ENCODE results near the gene OPRM1. TPM values are rescaled to one million over a fixed set of nuclear protein-coding genes. Genes with fewer than 3 reads are reported as not detected.

Gene OPRM1
- total RNA-seq, 4 donors from 2014 or later: not detected

DNA sequence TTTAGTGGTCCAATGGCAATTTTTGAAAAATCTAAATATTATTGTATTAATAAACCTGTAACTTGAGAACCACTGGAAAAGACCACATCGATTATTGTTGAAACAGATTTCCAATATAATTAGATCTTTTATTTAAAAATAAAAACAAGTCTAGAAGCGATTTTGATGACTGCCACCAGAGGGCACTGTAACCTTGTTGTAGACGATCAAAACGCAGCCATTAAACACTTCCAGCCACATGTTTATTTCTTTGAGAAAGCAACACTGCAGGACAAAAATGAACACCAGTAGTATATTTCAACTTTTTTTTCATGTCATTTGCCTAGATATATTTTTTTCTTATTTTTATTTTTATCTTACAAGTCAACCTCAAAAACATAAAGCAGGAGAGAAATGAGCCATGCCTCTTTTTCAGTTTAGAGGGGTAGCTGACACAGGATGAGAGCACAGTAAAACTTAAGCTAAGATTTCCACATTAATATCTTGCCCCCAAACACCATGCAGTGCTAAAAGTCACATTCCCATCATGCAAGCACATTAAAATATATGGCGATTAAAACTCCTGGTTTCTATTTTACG is 115.4 kb downstream of the OPRM1 start:
- Histone ChIP-seq H3K27ac (peak overlapping the region in 3 of 4 donors; percentile 17 to 70 (median 52)), H3K4me3 (no peak overlapping the region), H3K9me3 (no peaks in the 10 kb centered on the region), H3K27me3 (no peaks in the 10 kb centered on the region), H3K36me3 (no peaks in the 10 kb centered on the region), H3K4me1 (peaks cover 0 to 34% (median 13%) of the 10 kb centered on the region in 4 donors)
- TF ChIP-seq EP300 (IDR thresholded peaks at IDR 0.05) (no peak), POLR2A (IDR thresholded peaks at IDR 0.05) (no peak)
- TF ChIP-seq, protein P1, sequence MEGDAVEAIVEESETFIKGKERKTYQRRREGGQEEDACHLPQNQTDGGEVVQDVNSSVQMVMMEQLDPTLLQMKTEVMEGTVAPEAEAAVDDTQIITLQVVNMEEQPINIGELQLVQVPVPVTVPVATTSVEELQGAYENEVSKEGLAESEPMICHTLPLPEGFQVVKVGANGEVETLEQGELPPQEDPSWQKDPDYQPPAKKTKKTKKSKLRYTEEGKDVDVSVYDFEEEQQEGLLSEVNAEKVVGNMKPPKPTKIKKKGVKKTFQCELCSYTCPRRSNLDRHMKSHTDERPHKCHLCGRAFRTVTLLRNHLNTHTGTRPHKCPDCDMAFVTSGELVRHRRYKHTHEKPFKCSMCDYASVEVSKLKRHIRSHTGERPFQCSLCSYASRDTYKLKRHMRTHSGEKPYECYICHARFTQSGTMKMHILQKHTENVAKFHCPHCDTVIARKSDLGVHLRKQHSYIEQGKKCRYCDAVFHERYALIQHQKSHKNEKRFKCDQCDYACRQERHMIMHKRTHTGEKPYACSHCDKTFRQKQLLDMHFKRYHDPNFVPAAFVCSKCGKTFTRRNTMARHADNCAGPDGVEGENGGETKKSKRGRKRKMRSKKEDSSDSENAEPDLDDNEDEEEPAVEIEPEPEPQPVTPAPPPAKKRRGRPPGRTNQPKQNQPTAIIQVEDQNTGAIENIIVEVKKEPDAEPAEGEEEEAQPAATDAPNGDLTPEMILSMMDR (IDR thresholded peaks at IDR 0.05): peak; percentile 62 to 84 (median 79)
- WGBS, 2 donors: 19 to 20% methylated on average over 6 of the region's 6 CpGs
- peak; percentile 48 to 76 for DNase-seq (ENCODE audit: low spot score in 2 of 2)

DNA sequence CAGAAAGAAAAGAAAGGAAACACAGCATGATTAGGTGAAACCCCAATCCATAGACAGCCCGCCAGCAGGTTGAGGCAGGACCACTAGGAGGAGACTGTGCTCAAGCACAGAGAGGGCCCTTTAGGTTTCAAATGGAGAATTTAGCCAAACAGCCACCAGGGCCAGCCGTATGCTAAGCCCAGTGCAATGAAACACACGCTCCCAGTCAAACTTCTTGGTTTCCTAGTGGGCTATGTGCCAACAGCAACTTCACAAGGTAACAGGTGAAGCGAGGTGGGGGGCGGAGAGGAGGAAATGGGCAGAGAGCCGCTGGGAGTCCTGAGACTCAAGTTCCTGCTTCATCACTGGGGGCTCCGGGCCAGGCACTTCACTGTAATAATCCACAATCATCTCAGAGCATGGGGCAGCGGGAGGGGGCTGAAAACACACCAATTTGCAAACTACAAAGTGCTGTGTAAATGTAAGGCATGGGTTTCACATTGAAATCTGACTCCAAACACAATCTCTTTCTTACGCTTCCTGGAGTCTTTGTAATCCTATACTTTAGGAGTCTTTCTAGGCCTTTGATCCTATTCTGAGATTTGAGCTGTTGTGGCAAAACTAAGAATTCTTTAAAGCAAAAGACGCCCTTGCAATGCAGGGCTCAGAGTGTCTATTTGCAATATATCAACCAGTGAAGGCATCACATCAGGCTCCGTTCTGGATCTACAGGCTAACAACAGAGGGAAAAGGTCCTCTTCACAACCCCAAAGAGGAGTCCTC is 117.3 kb downstream of the OPRM1 start:
- Histone ChIP-seq H3K9me3 (no peaks in the 10 kb centered on the region), H3K4me3 (no peak overlapping the region), H3K4me1 (peaks cover 0 to 34% (median 13%) of the 10 kb centered on the region in 4 donors), H3K36me3 (no peaks in the 10 kb centered on the region), H3K27me3 (no peaks in the 10 kb centered on the region), H3K27ac (no peak overlapping the region)
- 73 to 77% methylated on average over 11 of the region's 11 CpGs for WGBS, 2 donors
- peak in 1 of 2 donors; percentile 14 for DNase-seq (ENCODE audit: low spot score in 2 of 2)
- no peak for TF ChIP-seq POLR2A (IDR thresholded peaks at IDR 0.05)
- TF ChIP-seq, protein P1 (IDR thresholded peaks at IDR 0.05): peak; percentile 48 to 62 (median 59)

DNA sequence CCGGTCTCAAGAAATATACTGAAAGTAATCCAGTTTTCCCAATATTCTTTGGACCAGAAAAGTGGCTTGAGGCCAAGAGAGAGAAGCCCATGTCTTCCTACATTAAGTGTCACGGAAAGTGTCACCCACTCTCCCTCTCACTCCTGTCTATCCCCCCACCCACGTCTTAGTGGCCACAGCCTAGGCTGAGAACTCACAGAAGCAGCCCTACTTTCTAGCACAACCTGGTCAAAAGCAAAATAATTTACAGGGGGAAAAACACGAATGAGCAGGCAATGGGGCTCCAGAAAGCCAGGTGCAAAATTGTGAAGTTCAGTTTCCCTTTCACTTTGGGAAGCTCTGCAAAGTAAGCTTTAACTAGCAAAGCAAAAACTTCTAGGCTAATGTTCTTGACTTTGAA is 118.0 kb downstream of the OPRM1 start:
- TF ChIP-seq, protein P1 (IDR thresholded peaks at IDR 0.05): no peak
- TF ChIP-seq EP300 (IDR thresholded peaks at IDR 0.05): no peak
- no peak for TF ChIP-seq POLR2A (IDR thresholded peaks at IDR 0.05)
- Histone ChIP-seq H3K4me3 (peak overlapping the region in 2 of 4 donors; percentile 13 to 14), H3K27ac (peak overlapping the region in 1 of 4 donors; percentile 46), H3K9me3 (no peaks in the 10 kb centered on the region), H3K4me1 (peaks cover 0 to 34% (median 13%) of the 10 kb centered on the region in 4 donors), H3K36me3 (no peaks in the 10 kb centered on the region), H3K27me3 (no peaks in the 10 kb centered on the region)
- no peak for DNase-seq (ENCODE audit: low spot score in 2 of 2)
- WGBS, 2 donors: 56 to 70% methylated on average over 4 of the region's 4 CpGs

DNA sequence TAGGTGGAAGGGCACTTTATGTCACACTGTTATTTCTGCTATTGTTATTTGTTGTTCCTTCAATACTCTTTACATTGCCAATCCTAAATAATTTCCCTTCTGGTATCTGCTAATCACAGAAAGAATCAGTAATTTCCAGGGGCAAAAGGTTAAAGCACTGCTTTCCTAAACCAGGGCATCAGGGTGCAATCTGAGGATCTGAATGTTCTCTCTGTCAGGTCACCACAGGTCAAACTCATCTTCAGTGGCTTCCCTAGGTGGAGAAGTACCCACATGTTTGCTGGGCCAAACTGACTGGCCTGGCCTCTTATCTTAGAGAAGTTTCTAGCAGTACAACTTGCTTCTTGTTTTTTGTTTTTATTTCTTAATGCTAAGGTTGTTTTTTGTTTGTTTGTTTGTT is 118.7 kb downstream of the OPRM1 start:
- no peaks in the 10 kb centered on the region for H3K27me3 ChIP-seq
- H3K4me1 ChIP-seq: peaks cover 0 to 34% (median 13%) of the 10 kb centered on the region in 4 donors
- H3K36me3 ChIP-seq: no peaks in the 10 kb centered on the region
- TF ChIP-seq, protein P1 (IDR thresholded peaks at IDR 0.05): no peak
- H3K4me3 ChIP-seq: peak overlapping the region in 1 of 4 donors; percentile 13
- no peak for DNase-seq (ENCODE audit: low spot score in 2 of 2)
- H3K27ac ChIP-seq: no peak overlapping the region
- H3K9me3 ChIP-seq: no peaks in the 10 kb centered on the region

DNA sequence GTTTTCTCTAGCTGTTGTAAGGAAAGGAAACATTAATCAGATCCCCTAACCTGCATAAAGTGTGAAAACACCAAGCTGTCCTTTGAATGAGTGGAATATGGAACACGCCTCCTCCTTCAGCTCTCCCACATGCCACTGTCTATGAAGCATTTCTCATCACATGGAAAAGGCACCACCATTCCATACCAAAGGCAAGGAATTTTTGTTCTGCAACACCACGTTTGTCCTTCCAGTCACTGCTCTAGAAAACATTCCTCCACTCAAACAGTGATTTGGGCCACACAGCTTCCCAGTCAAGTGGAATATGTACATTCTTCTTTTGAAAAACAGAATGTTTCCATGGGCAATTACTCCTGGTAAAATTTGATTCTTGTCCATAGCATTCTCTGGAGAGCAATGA is 120.1 kb downstream of the OPRM1 start:
- no peak overlapping the region for H3K27ac ChIP-seq
- 86 to 96% methylated on average over 2 of the region's 2 CpGs for WGBS, 2 donors
- H3K4me3 ChIP-seq: no peak overlapping the region
- H3K27me3 ChIP-seq: no peaks in the 10 kb centered on the region
- no peaks in the 10 kb centered on the region for H3K9me3 ChIP-seq
- peaks cover 0 to 39% (median 13%) of the 10 kb centered on the region in 4 donors for H3K4me1 ChIP-seq
- TF ChIP-seq, protein P1 (IDR thresholded peaks at IDR 0.05): no peak
- H3K36me3 ChIP-seq: no peaks in the 10 kb centered on the region
- no peak for DNase-seq (ENCODE audit: low spot score in 2 of 2)
